Skin of body (tissue), 2 donors: ENCODE data around the gene L1CAM. TPM values are rescaled to one million over a fixed set of nuclear protein-coding genes. Genes with fewer than 3 reads are reported as not detected.
A peak's percentile ranks its signal among the peaks of the same experiment; 100 is the strongest.

ENCODE experiments used
- DNase-seq: peaks from one replicate; lab custom pipeline; 2025; lab: John Stamatoyannopoulos, UW
- total RNA-seq: library from RNA; depleted of rRNA; stranded (reverse); fragments of >200 nt; gene quantifications from one replicate; pipeline ENCODE4 v1.2.3, GENCODE V29; 2014

Gene L1CAM
- 3.6 TPM for total RNA-seq

GRCh38 chrX:153885968-153886903 is at the start of gene L1CAM:
Gene L1CAM (minus strand): TSS chrX:153886173. CDS start chrX:153875836, 10,337 bp downstream.
- DNase-seq = no peak

GRCh38 chrX:153935326-153935851 is 49.4 kb upstream of the L1CAM start:
- no peak for DNase-seq

GRCh38 chrX:153934762-153935325 is 48.9 kb upstream of the L1CAM start, which contains the start of gene NAA10:
Gene NAA10 (minus strand): TSS chrX:153935037. CDS start chrX:153934904, 133 bp downstream.
- no peak for DNase-seq

GRCh38 chrX:153934148-153934761 is 48.3 kb upstream of the L1CAM start:
- no peak for DNase-seq

- DNase-seq = no peak
Measured at GRCh38 chrX:153933748-153934147, 47.8 kb upstream of the L1CAM start.

- DNase-seq = no peak
Measured at GRCh38 chrX:153932220-153932915, 46.4 kb upstream of the L1CAM start.

DNA sequence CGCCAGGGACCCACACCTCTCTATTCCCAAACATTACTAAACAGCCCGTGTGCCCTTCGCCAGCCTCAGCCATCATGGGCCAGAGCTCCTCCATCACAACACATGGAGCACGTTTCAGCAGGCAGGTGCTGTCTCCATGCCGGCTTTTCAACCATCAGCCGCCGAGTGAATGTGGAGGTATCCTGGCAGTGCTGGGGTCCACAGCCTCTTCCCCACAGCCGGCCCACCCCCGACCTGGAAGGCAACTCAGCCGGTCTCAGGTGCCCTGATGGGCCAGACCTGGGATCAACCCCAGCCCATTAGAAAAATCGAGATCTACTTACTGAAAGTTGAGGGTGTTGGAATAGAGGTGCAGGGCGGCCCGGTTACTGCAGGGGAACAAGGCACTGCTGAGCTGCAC is 45.8 kb upstream of the L1CAM start:
- DNase-seq = no peak

- no peak for DNase-seq
Measured at GRCh38 chrX:153931151-153931550, 45.2 kb upstream of the L1CAM start.

DNA sequence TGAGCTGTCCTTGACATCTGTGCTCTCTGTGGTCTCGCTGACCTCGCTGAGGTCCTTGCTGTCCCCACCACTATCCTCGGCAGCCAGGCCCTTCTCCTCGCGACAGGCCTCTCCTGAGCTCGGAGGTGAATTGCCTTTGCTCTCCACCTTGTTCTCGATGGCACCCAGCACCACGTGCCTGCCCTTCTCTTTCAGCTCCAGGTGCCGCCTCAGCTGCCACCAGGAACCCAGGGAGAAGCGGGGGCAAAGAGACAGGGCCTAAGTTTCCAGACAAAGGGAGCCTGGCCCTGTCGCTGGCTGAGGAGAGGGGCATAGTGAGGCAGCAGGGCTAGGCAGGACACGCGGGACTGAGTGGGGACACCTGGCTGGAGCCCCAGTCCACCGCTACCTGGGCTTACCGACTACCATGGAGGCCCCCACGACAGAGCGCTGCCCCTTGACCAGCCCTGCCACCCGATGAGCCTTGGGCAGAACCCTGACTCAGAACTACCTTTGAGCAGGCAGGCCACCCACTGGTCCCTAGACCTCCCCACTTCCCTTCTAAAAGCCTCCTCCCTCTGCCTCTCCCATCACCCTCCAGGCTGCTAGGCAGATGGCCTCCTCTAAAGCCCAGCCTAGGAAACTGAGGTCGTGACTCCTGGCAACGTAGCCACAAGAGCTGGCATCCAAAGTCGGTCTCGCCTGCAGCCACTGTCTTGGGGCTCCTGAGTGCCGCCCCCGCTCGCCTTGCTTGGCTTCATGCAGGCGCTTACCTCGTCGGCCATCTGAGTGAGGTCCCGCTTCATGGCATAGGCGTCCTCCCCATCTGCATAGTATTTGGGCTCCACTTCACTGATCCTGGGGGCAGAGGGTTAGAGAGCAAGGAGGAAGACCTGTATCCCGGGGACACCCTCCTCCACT is 44.3 kb upstream of the L1CAM start:
- no peak for DNase-seq

DNA sequence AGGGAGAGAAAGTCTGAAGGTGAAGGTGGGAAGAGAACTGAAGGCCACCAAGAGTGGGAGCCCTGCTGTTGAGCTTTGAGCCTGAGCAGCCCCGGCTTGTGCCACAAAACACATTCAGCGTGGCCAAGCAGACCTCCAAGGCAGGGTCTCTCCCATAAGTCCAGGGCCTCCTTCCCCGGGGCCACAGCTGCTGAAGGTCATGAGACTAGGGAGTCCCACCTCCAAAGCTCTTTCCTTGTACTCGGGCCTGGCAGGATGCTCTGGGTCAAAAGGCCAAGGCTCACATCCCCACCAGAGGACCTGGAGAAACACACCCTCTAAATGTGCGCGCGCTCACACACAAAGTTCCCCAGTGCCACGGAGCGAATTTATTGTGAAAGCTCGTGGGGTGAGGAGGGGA is 43.6 kb upstream of the L1CAM start:
- DNase-seq = no peak

GRCh38 chrX:153928846-153929245 is 42.9 kb upstream of the L1CAM start:
- no peak for DNase-seq

GRCh38 chrX:153927922-153928760 is 42.2 kb upstream of the L1CAM start:
- DNase-seq = peak; percentile 93

GRCh38 chrX:153927672-153927921 is 41.6 kb upstream of the L1CAM start:
- no peak for DNase-seq

DNA sequence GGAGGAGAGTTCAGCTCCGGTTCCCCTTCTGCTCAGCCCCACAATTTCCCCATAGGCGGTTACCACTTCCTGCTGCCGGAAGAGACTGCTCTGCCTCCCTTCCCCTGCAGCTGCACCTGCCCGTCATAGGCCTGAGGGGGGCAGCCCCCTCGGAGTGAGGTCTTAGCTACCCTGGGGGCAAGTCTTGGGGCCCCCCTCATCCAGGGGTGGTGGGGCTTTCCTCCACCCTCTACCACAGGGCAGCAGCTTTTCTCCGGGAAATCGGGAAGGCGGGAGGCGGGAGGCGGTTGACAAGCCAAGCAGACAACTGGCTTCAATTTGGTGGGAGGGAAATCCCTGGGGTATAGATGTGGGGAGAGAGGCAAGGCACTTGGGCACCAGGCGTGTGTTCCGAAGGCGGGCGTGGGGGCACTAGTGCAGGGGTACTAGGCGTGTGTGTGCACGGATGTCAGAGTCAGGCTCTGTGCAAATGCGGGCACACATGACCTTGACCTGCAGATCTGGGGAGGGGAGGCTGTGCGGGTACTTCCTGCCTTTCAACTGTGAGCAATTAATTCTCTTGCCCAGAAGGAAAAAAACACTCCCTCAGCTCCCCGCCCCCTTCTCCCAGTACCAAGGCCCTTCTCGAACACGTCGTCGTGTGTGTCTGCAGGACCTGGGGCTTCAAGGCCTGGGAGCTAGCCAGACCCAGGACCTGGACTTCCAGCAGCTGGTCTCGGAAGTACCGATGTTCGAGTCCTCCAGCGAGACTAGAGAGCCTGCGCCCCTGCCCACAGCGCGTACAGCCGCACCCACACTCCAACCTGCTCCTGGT is 41.1 kb upstream of the L1CAM start:
- DNase-seq = peak; percentile 61

DNA sequence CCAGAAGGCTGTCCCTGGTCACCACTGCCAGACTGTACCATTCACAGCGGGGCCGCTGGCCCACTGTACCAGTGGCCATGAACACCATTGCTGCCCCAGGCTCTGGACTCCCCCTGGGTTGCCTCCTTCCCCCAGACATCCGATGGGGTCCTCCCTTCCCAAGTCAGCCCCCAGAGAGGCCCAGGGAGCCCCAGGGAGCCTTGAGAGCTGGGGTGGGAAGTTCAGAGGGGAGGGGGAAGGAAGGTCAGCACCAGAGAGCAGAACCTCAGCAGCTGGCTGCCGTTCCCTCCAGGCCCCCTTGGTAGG is 40.5 kb upstream of the L1CAM start:
- no peak for DNase-seq

GRCh38 chrX:153925739-153926551 is 40.0 kb upstream of the L1CAM start, which contains the start of gene ARHGAP4:
Gene ARHGAP4 (minus strand): TSS chrX:153926264. CDS start chrX:153926202, 62 bp downstream.
- DNase-seq = no peak

GRCh38 chrX:153925387-153925738 is 39.4 kb upstream of the L1CAM start:
- DNase-seq = no peak
